NCI-H2171 treated with DMSO at 0.1 percent for 48 hours (cell line): ENCODE data around the gene PLEKHA5.
A peak's percentile ranks its signal among the peaks of the same experiment; 100 is the strongest.

Experiments
- DNase-seq: peaks from one replicate; lab custom pipeline; 2025; lab: John Stamatoyannopoulos, UW

The PLEKHA5 gene

DNA sequence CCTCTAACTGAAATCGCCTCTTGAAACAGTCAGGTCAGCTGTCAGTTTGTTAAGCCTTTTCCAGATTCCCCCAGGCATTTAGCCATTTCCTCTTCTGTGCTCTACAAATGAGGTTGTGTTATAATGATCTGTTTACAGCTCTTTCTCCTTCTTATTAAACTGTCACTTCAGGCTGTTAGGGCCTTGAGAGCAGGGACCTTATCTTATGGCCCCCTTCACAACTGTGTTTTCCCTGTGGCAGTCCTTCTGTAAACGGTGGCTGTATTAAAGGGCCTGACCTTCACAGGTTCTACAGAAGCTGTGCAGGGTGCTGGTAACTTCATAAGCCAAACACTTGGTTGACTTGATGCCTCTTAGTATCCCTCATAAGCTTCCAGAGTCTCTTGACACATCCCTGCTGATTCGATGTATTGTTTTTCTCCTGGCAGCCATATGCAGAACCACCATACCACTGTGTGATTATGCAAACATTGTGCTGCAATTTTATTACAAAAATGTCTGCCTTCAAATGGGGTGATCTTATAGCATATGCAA is 104.7 kb downstream of the PLEKHA5 start:
- no peak for DNase-seq

- DNase-seq = no peak
These were observed 105.7 kb downstream of the PLEKHA5 start for GRCh38 chr12:19234981-19235871.

DNA sequence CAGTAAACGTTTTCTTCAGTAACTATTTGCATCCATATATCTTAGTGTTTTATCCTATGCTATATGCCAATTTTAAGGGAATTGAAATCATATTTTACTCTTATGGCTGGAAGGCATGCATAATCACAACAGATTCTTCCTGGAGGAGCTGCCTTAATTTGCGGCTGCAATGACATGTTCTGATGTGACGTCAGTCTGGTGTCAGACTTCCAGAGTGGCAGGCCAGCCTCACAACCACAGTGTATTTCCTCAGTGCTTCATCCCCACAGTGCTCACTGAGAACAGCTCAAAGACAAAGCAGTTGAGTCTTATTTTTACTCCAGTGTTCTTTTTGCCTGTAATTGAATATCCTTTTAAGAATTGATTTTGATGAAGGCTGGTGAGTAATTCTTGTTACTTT is 107.1 kb downstream of the PLEKHA5 start:
- no peak for DNase-seq

DNA sequence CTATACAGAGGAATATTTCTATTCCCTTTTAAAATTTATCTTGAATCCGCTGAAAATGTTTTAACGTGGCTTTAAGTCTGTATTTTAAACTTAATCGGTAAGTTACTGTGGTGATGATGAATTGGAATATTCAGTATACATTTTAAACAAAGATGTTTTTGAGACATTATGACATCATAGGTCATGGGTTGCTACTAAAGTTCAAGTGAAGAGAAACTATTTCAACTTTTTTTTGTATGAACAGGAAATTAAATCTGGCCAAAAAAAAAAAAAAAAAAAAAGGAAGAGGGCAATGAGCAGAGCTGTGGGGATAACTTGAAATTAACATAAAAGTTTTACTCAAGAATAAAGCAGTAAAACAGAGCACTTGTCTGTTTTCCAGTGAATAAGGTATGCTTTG is 109.0 kb downstream of the PLEKHA5 start:
- DNase-seq = no peak

DNA sequence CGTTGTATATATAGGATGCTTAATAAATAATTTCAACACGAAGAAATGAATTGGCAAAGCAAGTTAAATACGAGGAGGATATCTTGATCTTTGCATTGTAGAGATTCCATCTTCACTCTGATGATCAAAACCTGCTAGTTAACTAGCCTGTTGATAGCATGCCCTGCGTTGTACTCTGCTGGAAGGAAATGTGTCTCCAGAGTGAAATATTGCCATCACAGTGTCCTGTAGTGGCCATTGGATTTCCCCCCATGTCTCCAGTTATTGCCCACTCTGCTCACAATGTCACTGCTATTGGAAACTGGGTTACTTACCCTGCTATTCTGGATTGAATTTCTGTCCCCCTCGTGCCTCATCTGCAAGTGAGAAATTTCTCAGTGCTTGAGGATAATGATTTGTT is 109.6 kb downstream of the PLEKHA5 start:
- DNase-seq = no peak

GRCh38 chr12:19239616-19240234 is 110.2 kb downstream of the PLEKHA5 start:
- DNase-seq = no peak

- no peak for DNase-seq
These were observed 113.0 kb downstream of the PLEKHA5 start for GRCh38 chr12:19242581-19242980.

DNA sequence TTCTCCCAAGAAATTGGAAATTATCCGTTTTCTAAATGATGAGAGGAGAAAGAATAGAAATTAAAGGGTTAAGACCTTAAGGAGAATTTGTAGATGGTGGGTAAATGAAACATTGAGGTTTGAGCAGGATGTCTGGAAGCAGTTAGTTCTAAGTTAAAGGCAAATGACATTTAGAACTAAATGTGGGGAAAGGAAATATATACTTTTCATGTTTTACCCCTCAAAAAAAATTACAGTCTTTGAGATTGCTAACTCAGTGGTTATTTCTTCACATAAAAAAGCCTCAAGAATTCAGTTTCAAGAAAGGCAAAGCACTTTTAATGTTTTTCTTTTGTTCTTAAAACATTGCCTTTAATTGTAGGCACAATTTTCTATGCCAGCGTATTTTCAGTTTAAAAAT is 114.0 kb downstream of the PLEKHA5 start:
- no peak for DNase-seq

DNA sequence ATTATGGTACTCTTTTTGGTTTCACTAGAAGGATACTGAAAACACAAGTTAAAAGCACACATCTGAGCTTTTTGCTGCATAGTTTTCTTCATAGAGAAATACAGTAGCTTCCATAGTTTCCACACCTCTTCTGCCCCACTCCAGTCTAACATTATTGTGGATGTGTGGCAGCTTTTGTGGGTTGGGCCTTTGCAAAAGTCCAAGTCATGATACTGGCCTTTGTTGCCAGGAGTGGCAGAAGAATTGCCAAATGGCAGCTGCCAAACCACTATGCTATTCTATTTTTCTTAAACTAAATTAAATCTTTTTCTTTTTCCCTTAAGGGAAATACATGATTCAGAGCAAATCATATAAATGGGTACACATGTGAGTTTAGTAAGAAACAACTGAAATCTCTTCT is 114.8 kb downstream of the PLEKHA5 start:
- no peak for DNase-seq

DNA sequence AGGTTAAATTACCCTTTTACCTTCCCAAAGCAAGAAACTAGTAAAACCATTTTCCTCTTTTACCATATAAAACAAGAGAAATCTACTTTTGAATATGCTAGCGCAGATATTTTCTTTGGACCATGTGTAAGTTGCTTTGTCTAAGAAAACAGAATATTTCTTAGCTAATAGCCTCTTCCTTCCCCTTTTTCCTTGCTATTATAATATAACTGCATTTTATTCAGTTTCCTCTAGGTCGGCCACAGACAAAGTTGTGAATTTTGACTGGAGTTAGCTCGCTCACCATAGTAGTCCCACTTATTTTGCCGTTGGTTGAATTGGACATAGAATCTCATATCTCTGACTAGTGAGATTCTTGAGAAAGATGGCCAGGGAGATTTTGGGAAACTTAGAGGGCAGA is 115.6 kb downstream of the PLEKHA5 start:
- no peak for DNase-seq

DNA sequence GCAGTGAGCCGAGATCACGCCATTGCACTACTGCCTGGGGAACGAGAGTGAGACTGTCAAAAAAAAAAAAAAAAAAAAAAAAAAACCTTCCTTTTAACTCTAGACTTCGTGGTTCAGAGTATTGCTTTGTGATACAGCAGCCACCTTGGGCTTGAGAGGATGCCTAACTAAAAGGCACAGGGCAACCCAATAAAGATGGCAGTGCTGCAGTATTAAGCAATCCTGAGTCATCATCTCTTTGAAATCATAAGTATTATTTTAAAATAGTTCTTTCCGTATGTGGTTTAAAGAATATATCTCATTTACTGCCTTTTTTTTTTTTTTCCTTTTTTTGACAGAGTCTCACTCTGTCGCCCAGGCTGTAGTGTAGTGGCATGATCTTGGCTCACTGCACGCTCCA is 116.1 kb downstream of the PLEKHA5 start:
- DNase-seq = no peak

- DNase-seq = no peak
These were observed 117.4 kb downstream of the PLEKHA5 start for GRCh38 chr12:19246933-19247332.

- no peak for DNase-seq
These were observed 119.5 kb downstream of the PLEKHA5 start for GRCh38 chr12:19248929-19249602.

- peak; percentile 20 for DNase-seq
These were observed 122.1 kb downstream of the PLEKHA5 start for GRCh38 chr12:19251481-19252132.

- DNase-seq = no peak
These were observed 130.6 kb downstream of the PLEKHA5 start for GRCh38 chr12:19260135-19260534.

- no peak for DNase-seq
These were observed 132.2 kb downstream of the PLEKHA5 start for GRCh38 chr12:19261773-19262172.

DNA sequence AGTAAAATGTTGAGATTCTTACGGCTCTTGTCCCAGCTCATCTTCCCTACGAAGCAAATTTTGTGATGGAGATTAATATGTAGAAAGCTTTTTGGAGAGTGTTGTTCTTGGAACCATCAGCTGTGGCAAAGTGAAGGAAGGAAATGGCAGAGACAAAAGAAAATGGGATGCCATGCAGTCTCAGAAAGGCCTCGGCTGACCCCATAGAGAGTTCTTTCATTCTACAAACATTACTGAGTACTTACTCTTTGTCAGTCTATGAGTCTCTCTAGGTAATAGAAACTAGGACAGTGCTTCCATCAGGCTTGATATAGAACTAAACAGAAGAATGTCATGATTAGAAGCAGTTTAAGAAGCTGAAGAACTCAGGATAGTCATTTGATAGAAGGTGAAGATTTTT is 134.1 kb downstream of the PLEKHA5 start:
- DNase-seq = no peak

- no peak for DNase-seq
These were observed 144.2 kb downstream of the PLEKHA5 start for GRCh38 chr12:19273482-19274330.

- DNase-seq = no peak
These were observed 147.2 kb downstream of the PLEKHA5 start for GRCh38 chr12:19276767-19277166.

DNA sequence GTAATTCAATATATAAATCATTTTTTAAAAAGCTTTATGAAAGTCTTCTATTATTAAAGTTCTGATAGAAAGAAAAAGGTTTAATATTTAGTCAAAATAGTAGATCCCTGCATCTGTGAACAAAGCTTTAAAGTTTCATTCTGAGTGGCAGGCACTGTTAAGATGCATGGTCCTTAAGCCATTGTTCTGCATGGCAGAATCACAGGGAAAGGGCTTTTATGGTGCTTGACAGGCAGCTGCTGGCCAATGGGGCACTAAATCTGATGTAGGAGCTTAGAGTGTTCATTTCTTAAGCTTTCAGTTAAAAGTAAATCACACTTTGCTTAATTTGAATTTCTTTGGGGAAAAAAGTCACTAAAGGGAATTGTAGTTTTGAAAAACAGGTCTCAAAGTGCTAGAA is 148.2 kb downstream of the PLEKHA5 start:
- no peak for DNase-seq

- DNase-seq = no peak
These were observed 148.9 kb downstream of the PLEKHA5 start for GRCh38 chr12:19278407-19278806.
